HG03520 (cell line): ENCODE measurements around the gene ELP2.
"Not testable (repeated sequence)": the region's sequence is repeated elsewhere in the genome, so short reads cannot be mapped to it uniquely, and the experiment has no call there.

Experiments
- ATAC-seq: cut with Tn5 transposase; IDR thresholded peaks from one replicate; pipeline ENCODE4 v1.9.1; 2021; ENCODE audit warnings: mild to moderate bottlenecking, moderate library complexity; ENCODE audit not compliant: unreplicated experiment

Gene ELP2, protein sequence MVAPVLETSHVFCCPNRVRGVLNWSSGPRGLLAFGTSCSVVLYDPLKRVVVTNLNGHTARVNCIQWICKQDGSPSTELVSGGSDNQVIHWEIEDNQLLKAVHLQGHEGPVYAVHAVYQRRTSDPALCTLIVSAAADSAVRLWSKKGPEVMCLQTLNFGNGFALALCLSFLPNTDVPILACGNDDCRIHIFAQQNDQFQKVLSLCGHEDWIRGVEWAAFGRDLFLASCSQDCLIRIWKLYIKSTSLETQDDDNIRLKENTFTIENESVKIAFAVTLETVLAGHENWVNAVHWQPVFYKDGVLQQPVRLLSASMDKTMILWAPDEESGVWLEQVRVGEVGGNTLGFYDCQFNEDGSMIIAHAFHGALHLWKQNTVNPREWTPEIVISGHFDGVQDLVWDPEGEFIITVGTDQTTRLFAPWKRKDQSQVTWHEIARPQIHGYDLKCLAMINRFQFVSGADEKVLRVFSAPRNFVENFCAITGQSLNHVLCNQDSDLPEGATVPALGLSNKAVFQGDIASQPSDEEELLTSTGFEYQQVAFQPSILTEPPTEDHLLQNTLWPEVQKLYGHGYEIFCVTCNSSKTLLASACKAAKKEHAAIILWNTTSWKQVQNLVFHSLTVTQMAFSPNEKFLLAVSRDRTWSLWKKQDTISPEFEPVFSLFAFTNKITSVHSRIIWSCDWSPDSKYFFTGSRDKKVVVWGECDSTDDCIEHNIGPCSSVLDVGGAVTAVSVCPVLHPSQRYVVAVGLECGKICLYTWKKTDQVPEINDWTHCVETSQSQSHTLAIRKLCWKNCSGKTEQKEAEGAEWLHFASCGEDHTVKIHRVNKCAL

DNA sequence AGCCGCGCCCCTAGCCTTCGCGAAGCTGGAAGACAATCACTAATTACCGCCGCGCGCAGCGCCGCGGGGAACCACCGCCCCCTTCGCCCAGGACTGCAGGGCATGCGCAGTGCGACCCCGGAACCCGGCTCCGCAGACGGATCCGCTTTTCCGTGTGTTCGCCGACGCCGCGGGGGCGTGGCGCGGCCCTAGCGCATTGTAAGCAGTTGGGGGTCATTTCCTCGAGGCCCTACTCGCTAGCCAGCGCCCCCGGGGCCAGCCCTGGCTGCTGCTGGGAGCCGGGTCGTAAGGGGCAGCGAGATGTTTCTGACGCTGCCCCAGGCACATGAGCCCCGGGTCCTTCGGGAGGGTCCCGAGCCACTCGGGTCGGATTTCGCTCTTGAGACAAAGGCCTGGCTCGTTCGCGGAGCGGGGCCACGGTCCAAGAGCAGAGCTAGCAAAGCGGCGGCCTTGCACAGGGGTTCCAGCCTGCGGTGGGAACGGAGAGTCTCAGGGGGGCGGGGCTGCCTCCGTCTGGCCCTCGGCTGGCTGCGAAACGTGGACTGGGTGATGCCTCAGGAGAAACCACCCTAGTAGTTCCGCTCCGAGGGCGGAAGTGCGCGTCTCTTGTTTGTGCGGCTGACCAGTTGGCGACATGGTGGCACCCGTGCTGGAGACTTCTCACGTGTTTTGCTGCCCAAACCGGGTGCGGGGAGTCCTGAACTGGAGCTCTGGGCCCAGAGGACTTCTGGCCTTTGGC, at the start of gene ELP2, which contains the start of gene SLC39A6:
Gene ELP2, plus strand, starts transcription at position 600 of the 739 bp plus-strand sequence. Its CDS starts 35 bp downstream, at position 635.
Gene SLC39A6, minus strand, starts transcription at position 41 of the 739 bp plus-strand sequence. CDS start 2,333 bp downstream, outside the sequence.
- peak; percentile 86 for ATAC-seq

DNA sequence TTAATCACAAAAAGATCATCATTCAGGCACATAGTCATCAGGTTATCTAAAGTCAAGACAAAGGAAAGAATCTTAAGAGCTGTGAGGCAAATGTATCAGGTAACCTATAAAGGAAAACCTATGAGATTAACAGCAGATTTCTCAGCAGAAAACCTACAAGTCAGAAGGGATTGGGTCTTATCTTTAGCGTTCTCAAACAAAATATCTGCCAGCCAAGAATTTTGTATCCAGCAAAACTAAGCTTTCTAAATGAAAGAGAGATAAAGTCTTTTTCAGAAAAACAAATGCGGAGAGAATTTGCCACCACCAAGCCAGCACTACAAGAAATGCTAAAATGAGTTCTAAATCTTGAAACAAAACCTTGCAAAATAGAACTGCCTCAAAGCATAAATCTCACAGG, 48.6 kb upstream of the ELP2 start:
- not testable (repeated sequence) for ATAC-seq

DNA sequence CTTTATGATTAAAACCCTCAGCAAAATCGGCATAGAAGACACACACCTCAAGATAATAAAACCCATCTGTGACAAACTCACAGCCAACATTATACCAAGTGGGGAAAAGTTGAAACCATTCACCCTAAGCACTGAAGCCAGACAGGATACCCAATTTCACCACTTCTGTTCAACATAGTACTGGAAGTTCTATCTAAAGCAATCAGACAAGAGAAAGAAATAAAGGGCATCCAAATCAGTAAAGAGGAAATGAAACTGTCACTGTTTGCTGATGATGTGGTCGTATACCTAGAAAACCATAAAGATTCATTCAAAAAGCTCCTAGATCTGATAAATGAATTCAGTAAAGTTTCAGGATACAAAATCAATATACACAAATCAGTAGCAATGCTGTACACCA, 46.0 kb upstream of the ELP2 start:
- ATAC-seq = no peak

DNA sequence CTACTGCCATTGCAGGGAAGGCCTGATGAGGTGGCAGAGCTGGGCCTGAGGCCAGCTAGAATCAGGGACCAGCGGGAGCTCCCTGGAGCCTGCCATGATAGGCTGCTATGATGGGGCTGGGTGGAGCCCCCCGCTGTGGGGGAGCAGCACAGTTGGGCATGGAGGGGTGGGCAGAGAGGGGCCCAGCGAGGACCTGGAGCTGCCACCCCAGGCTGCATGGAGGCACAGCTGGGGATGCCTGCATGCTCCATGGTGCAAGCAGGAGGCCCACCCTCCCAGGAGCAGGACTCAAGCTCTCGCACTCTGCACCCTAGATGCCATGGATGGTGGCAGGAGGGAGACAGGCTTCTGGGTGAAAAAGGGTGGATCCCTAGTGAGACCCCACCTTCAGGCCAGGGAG, 44.5 kb upstream of the ELP2 start:
- no peak for ATAC-seq

DNA sequence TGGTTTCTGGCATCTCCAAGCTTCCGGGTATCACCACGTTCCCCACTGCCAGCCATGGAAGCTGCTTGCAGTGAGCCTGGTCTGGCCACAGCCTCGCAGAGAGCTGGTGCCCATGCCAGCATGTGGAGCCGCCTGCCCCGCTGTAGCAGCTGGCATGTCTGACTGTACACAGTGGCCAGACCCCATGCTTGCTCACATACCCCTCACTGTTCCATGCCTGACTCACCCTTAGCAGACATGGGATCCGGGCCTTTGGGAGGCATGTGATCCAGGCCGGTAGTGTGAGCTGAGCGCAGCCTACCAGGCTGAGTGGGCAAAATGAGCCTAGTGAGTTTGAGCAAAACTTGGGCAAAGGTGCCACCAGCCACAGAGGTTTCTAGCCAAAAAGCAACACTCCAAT, 43.5 kb upstream of the ELP2 start:
- no peak for ATAC-seq

DNA sequence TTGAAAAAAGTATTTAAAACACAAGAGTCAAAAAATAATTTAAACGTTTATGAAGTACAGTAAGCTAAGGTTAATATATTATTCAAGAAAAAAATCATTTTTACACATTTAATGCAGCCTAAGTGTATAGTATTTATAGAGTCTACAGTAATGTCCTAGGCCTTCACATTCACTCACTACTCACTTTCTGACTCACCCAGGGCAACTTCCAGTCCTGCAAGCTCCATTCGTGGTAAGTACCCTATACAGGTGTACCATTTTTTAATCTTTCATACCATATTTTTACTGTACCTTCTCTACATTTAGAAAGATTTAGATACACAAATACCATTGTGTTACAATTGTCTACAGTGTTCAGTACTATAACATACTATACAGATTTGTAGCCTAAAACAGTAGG, 41.4 kb upstream of the ELP2 start:
- ATAC-seq = no peak

DNA sequence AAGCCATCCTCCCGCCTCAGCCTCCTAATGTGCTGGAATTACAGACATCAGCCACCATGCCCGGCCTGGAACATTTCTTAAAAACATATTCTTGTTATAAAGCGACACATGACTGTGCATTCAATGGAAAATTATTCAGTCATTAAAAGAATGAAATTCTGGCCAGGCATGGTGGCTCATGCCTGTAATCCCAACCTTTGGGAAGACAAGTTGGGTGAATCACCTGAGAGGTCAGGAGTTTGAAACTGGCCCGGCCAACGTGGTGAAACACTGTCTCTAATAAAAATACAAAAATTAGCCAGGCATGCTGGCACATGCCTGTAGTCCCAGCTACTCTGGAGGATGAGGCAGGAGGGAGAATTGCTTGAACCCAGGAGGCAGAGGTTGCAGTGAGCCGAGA, 40.7 kb upstream of the ELP2 start:
- no peak for ATAC-seq

DNA sequence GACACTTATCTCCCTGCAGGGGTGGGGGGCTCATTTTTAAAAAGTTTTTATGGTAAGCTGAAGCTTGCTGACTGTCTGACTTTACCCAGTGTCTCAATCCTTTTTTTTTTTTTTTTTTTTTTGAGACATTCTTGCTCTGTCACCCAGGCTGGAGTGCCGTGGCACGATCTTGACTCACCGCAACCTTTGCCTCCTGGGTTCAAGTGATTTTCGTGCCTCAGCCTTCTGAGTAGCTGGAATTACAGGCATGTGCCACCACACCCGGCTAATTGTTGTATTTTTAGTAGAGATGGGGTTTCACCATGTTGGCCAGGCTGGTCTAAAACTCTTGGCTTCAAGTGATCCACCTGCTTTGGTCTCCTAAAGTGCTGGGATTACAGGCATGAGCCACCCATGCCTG, 37.6 kb upstream of the ELP2 start:
- ATAC-seq = not testable (repeated sequence)

DNA sequence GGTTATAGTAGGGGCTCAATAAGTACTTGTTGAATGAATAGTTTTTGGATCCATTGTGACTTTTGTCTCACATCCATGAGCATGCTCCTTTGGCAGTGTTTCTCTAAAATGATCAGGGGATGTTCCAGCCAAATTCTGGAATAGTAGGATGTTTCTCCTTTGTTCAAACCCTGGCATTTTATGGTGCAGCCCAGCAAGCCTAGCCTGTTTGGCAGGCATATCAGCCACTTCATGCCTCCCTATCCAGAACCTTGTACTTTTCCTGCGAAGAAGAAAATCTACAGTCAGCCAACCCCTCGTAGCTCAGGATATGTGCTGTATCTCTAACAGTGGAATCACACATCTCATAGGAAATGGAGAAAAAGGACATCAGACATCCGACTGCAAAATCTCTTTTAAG, 35.3 kb upstream of the ELP2 start:
- no peak for ATAC-seq

DNA sequence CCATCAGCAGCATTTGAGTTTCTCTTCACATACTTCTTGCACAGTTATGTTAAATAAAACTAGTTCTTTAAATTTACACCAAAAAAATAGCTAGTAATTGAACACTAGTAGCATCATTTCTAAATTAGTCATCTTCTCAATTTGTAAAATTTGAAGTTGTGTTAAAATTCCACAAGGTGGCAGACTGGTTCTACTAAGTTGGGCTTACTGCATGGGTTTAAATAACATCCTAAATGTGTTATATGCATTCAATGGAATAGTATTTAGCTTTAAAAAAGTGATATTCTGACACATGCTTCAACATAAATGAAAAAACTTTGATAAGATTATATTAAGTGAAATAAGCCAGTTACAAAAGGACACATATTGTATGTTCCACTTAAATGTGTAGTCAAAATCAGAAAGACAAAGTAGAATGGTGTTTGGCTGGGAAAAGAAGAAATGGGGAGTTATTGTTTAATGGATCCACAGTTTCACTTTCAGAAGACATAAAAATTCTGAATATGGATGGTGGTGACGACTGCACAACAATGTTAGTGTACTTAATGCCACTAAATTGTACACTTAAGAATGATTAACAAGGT, 33.7 kb upstream of the ELP2 start:
- no peak for ATAC-seq

DNA sequence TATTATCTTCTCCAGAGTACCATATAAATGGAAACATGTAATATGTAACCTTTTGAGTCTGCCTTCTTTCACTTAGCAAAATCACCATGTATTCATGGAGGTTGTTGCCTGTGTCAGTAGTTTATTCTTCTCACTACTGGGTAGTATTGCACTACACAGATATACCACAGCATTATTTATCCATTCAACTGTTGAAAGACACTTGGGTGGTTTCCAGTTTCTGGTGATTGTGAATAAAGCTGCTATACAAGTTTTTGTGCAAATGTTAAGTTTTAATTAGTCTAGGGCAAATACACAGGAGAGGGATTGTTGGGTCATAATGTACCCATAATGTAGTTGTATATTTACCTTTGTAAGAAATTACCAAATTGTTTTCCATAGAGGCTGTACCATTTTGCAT, 32.7 kb upstream of the ELP2 start:
- ATAC-seq = no peak

DNA sequence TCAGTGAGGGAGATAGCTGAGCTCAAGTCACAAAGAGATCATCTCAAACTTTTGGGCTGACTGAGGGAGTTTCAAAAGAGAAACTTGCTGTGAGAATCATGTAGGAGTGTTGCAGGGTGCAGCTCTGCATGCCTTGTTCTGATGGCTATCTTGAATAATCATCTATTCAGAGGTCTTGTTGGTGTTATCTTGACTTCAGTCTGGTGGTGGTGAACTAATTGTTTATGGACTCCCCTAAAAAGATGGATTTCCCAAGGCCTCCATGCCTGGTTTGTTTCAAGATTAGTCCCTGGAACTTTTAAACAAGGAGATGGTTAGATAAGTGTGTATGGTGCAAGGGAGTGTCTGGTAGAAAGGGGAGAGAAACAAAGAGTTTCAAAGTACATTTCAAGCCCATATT, 30.4 kb upstream of the ELP2 start:
- no peak for ATAC-seq

DNA sequence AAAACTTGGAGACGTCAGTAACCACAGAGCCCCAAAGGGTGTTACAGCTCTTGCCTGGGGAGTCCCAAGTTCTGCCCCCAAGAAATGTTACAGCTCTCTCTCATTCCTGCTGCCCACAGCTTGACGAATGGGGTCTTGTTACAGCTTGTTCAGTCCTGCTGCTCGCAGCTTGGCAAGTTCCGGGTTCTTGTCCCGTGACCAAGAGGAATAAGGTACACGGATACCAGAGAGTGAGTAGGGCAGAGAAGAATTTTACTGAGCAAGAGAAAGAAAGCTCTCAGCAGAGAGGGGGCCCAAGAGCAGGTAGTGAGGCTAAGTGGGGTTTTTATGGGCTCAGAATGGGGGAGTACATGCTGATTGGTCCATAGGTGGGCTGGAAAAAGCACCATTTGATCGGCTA, 27.8 kb upstream of the ELP2 start:
- ATAC-seq = no peak

DNA sequence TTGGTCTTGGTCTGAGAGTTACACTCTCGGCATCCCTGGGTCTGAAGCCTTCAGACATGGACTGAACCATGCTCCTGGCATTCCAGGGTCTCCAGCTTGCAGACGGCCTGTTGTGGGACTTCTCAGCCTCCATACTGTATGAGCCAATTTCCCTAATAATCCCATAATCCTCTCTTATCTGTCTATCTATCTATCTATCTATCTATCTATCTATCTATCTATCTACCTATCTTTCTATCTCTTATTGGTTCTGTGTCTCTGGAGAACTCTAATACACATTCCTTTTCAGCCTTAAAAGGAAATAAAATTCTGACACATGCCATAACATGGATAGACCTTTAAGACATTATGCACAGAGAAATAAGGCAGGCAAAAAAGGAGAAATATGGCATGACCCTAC, 24.9 kb upstream of the ELP2 start:
- ATAC-seq = no peak

DNA sequence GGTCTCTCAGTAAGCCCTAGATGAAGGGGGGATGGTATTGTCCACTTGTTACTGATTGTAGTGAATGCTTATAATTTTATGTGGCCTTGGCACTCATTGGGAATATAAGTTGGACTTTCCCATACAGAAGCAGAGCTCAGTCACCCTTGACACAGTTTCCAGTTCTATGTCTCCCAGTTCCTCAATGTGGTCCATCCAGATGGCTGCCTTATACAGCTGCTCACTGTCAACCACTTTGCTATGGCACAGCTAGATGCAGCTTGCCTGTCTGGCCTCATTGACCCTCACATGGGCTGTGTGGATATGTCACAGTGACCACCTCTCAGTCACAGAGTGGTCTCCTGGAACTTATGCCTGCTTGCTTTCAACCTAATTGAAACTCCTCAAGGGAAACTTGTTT, 22.2 kb upstream of the ELP2 start:
- no peak for ATAC-seq

DNA sequence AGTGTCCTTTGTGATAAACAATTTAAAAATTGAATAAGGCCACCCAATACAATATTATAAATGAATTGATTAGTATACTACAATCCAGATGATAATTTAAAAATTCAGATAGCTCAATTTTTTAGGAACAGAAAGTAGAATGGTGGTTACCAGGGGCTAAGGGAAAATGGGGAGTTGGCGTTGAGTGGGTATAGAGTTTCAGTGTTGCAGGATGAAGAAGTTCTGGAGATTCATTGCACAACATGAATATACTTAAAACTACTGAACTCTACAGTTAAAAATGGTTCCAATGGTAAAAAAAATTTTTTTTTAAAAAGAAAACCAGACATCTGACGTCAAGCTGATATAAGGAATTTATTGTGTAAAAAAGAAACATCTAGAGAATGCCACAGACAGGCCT, 21.5 kb upstream of the ELP2 start:
- no peak for ATAC-seq

DNA sequence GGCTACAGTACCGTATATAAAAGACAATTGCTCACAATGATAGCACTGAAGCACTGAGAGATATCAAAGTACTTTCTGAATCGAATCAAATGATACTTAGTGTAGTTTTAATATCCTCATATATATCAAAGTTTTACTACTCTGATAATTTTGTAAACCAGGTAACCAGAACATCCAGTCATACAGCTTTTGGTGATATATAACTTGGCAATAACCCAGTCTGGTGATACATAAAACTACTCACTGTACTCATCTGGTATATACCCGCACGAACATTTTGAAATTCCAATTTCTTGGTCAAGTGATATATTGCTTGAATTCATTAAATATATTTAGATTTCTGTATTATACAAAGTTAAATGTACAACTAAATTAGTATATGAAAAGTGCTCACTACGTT, 21.1 kb upstream of the ELP2 start:
- ATAC-seq = no peak

DNA sequence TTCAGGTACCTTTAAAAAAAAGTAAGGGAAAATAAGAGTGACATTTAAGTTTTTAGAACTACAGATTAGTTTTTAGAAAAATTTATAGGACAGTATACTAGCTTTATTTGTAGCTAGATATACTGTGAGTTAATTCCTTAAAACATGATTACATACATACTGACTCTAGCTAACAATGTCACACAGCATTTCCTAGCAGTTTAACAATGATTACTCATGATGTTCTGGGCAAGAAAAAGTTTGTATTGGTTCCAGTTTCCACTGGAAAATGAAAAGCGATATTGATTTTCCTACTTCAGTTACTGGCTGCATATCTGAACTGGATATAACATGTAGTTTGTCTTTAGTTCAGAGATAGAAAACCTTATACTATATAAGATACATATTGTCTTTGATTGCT, 20.0 kb upstream of the ELP2 start:
- ATAC-seq = no peak

DNA sequence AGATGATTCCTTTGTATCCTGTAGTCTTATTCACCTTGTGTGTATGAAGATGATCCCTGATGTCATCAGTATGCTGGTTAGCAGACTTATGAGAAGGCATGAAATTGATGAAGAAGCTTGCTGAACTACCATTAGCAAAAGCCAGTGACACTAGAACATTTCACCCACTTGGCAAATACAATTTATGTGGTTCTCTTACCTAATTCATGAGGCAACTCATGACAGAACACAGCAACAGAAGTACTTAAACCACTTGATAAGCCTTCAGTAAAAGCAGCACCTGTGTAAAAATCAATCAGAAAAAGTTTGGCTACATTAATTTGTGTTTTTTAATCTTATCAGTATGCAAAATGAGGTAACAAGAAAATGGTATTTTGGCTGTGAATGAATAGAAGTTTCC, 17.4 kb upstream of the ELP2 start:
- no peak for ATAC-seq

DNA sequence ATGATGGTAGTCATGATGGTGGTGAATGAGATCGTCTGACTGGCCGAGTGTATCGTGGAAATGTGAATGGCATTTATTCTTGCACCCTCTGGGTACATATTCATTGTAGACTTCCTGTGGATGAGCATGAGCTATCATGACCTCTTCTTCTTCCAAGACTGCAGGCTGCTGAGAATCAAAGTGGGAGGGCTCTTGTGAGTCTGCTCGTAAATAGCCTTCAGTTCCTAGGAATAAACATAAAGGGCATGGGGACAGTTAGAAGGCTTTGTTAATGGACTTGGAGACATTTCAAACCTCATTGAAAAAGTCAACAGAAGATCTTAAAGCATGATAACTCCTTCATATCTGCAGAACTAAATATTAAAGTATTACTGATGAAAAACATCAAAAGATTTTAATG, 15.4 kb upstream of the ELP2 start:
- ATAC-seq = no peak

DNA sequence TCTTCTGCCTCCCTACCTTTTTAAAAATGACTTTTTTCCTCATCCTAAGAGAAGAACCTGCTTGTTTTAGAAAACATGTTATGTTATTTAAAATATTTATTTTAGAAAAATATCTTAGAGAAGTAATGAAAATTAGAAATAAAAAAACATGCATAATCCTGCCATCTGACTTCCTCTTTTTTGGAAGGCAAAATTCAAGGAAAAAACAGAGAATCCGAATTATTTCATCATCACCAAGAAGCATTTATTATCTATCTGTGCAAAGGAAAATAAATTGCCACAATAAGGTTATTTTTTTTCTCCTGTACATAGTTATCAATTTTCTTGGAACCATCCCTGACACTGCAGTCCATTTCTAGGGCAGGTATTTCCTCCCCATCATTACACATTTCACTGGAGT, 15.0 kb upstream of the ELP2 start:
- ATAC-seq = no peak
